A549 treated with GW870086 at 1 μM for 4 hours (cell line): ENCODE data around the gene C4B. TPM values are rescaled to one million over a fixed set of nuclear protein-coding genes. Genes with fewer than 3 reads are reported as not detected.

Experiments used
- total RNA-seq: library from RNA; stranded (reverse); fragments of 200-300 nt; extraction: Qiagen RNA extraction; gene quantifications from 5 replicates; pipeline ENCODE4 v1.2.3, GENCODE V29; 2022; ENCODE audit warnings: low read depth

C4B gene
- total RNA-seq, result 0.53 to 1.4 TPM (median 1.1 TPM) in 5 replicates

DNA sequence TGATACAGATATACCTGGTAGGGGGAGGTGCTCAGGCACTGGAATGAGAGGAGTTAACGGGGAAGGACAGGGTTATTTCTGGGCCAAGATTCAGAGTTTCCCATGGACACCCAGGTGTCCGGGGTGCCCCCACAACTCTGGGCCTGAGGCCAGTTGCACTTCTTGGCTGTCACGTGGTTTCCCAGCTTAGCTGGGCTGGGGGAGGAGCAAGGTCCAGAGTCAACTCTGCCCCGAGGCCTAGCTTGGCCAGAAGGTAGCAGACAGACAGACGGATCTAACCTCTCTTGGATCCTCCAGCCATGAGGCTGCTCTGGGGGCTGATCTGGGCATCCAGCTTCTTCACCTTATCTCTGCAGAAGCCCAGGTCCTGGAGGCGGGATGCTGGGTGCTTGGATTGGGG lies at the start of gene C4B:
TSS of gene C4B (plus strand) at position 249 of the 400 bp plus-strand sequence. CDS start at position 300, 51 bp downstream.

DNA sequence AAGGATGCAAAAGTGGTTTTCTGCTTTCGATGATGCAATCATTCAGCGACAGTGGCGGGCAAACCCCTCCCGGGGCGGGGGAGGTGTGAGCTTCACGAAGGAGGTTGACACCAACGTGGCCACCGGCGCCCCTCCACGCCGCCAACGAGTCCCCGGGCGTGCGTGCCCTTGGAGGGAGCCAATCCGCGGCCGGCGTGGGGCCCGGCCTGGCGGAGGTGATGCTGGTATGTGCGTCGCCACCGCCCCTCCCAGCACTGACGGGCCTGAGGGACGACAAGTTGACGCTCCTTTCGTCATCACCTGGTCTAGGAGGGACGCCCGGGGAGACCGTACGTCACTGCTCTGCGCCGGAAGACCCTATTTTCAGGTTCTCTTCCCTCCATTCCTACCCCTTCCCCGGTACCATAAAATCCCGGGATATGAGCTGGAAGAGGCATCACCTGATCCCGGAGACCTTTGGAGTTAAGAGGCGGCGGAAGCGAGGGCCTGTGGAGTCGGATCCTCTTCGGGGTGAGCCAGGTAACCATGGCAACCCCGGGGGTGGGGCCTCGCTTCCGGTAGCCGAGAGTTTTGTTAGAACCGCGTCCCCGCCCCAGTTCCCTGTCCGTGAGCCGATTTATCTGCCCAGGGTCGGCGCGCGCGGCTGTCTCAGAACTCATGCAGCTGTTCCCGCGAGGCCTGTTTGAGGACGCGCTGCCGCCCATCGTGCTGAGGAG lies 42.4 kb upstream of the C4B start, which contains the start of gene DXO:
TSS of gene DXO (minus strand) at position 146 of the 716 bp plus-strand sequence. CDS start 463 bp downstream, outside the sequence.

GRCh38 chr6:31981744-31982143 lies 32.9 kb upstream of the C4B start, which contains the start of gene C4A:
Gene C4A (plus strand): TSS chr6:31982057. CDS start chr6:31982108, 51 bp downstream.

DNA sequence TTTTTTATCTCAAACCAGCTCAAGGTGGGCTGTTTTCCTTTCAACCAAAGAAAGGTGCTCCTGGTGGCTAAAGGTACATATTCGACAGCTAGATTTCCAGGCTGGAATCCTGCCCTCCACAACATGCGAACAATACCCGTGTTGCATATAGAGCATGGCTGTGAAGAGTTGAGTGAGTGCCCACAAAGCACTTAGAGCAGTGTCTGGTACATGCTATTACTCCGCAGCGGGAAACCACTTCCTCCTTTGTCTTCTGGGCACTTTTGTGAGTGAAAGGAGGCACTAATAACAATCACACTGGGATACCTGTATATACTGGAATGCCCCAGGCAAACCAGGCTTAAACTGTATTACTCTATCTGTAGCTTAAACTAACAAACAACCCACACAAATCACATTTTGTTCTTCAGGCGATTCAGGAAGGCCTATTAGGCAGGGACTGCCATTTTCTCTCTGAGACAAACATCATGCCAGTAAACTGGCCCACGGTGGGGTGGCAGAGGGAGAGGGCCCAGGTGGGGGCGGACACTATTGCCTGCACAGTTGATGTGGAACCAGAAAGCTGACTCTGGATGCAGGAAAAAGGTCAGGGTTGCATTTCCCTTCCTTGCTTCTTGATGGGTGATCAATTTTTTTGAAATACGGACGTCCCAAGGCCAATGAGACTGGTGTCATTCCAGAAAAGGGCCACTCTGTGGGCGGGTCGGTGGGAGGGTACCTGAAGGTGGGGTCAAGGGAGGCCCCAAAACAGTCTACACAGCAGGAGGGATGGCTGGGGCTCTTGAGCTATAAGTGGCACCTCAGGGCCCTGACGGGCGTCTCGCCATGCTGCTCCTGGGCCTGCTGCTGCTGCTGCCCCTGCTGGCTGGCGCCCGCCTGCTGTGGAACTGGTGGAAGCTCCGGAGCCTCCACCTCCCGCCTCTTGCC lies 23.3 kb downstream of the C4B start, which contains the start of gene CYP21A2:
TSS of gene CYP21A2 (plus strand) at position 818 of the 927 bp plus-strand sequence. CDS start at position 826, 8 bp downstream.

Other genes with a start within 250 kb of the C4B start
- 1.2 to 2.0 TPM (median 1.5 TPM) in 5 replicates for gene VWA7, start 237.5 kb upstream of the C4B start, total RNA-seq
- 47.4 to 59.1 TPM (median 53.3 TPM) in 5 replicates for gene VARS1, start 219.0 kb upstream of the C4B start, total RNA-seq
- gene LSM2, start 207.8 kb upstream of the C4B start, total RNA-seq, result 52.2 to 66.7 TPM (median 61.9 TPM) in 5 replicates
- gene HSPA1L, start 199.5 kb upstream of the C4B start, total RNA-seq, result 0.82 to 1.5 TPM (median 1.3 TPM) in 5 replicates
- 148 to 264 TPM (median 205 TPM) in 5 replicates for gene HSPA1A, start 199.3 kb upstream of the C4B start, total RNA-seq
- 116 to 191 TPM (median 162 TPM) in 5 replicates for gene HSPA1B, start 187.1 kb upstream of the C4B start, total RNA-seq
- gene NEU1, start 152.0 kb upstream of the C4B start, total RNA-seq, result 24.9 to 34.9 TPM (median 25.5 TPM) in 5 replicates
- 0.05 to 0.21 TPM in 2 of 5 replicates, not detected in the others for gene SLC44A4, start 135.8 kb upstream of the C4B start, total RNA-seq
- gene EHMT2, start 117.1 kb upstream of the C4B start, total RNA-seq, result 23.1 to 27.6 TPM (median 27.1 TPM) in 5 replicates
- 3.1 to 4.0 TPM (median 3.5 TPM) in 5 replicates for gene ZBTB12, start 112.7 kb upstream of the C4B start, total RNA-seq
- 0.07 to 0.43 TPM (median 0.23 TPM) in 5 replicates for gene C2, start 87.1 kb upstream of the C4B start, total RNA-seq
- gene CFB, start 68.7 kb upstream of the C4B start, total RNA-seq, result 1.6 to 3.3 TPM (median 2.4 TPM) in 5 replicates
- gene NELFE, start 55.8 kb upstream of the C4B start, total RNA-seq, result 73.9 to 80.8 TPM (median 79.3 TPM) in 5 replicates
- gene SKIC2, start 55.6 kb upstream of the C4B start, total RNA-seq, result 16.7 to 25.7 TPM (median 25.0 TPM) in 5 replicates
- gene DXO, start 42.7 kb upstream of the C4B start, total RNA-seq, result 10.4 to 12.0 TPM (median 11.0 TPM) in 5 replicates
- 0.87 to 1.7 TPM (median 0.93 TPM) in 5 replicates for gene C4A, start 32.7 kb upstream of the C4B start, total RNA-seq
- gene CYP21A2, start 23.6 kb downstream of the C4B start, total RNA-seq, result 0.08 TPM in 1 of 5 replicates, not detected in the others
- 0.42 to 1.3 TPM (median 0.65 TPM) in 5 replicates for gene TNXB, start 94.5 kb downstream of the C4B start, total RNA-seq
- gene ATF6B, start 113.5 kb downstream of the C4B start, total RNA-seq, result 25.5 to 33.4 TPM (median 33.2 TPM) in 5 replicates
- gene FKBPL, start 115.5 kb downstream of the C4B start, total RNA-seq, result 6.4 to 7.8 TPM (median 7.4 TPM) in 5 replicates
- gene PRRT1, start 137.1 kb downstream of the C4B start, total RNA-seq, result 0.41 to 0.74 TPM (median 0.62 TPM) in 5 replicates
- 7.8 to 10.0 TPM (median 9.0 TPM) in 5 replicates for gene PPT2, start 139.3 kb downstream of the C4B start, total RNA-seq
- gene EGFL8, start 149.8 kb downstream of the C4B start, total RNA-seq, result 0.94 to 1.8 TPM (median 1.5 TPM) in 5 replicates
- gene AGPAT1, start 161.3 kb downstream of the C4B start, total RNA-seq, result 29.2 to 39.1 TPM (median 37.9 TPM) in 5 replicates
- 32.6 to 46.6 TPM (median 46.1 TPM) in 5 replicates for gene RNF5, start 163.6 kb downstream of the C4B start, total RNA-seq
- gene AGER, start 169.5 kb downstream of the C4B start, total RNA-seq, result 1.3 to 2.3 TPM (median 2.0 TPM) in 5 replicates
- 10.9 to 18.1 TPM (median 17.2 TPM) in 5 replicates for gene PBX2, start 175.4 kb downstream of the C4B start, total RNA-seq
- 0.22 to 0.49 TPM (median 0.43 TPM) in 5 replicates for gene GPSM3, start 177.8 kb downstream of the C4B start, total RNA-seq
- gene NOTCH4, start 209.3 kb downstream of the C4B start, total RNA-seq, result 0.38 to 0.79 TPM (median 0.71 TPM) in 5 replicates